ENCODE results near the gene UNCX.
"Not testable (repeated sequence)": the region's sequence is repeated elsewhere in the genome, so short reads cannot be mapped to it uniquely, and the experiment has no call there.

UNCX gene

GRCh38 chr7:1268076-1268815 lies 35.6 kb downstream of the UNCX start:
- TF ChIP-seq CTCF (conservative IDR thresholded peaks at IDR 0.05): no peak
- H3K27ac ChIP-seq: no peak overlapping the region

- no peak overlapping the region for H3K27ac ChIP-seq
- TF ChIP-seq CTCF (conservative IDR thresholded peaks at IDR 0.05): no peak
Measured at GRCh38 chr7:1268866-1269265, 36.2 kb downstream of the UNCX start.

- TF ChIP-seq CTCF (conservative IDR thresholded peaks at IDR 0.05): no peak
- no peak overlapping the region for H3K27ac ChIP-seq
Measured at GRCh38 chr7:1269336-1269890, 36.7 kb downstream of the UNCX start.

- no peak for TF ChIP-seq CTCF (conservative IDR thresholded peaks at IDR 0.05)
- H3K27ac ChIP-seq: no peak overlapping the region
Measured at GRCh38 chr7:1270181-1270580, 37.5 kb downstream of the UNCX start.

- TF ChIP-seq CTCF (conservative IDR thresholded peaks at IDR 0.05): no peak
- H3K27ac ChIP-seq: no peak overlapping the region
Measured at GRCh38 chr7:1271046-1271445, 38.4 kb downstream of the UNCX start.

- TF ChIP-seq CTCF (conservative IDR thresholded peaks at IDR 0.05): no peak
- H3K27ac ChIP-seq: no peak overlapping the region
Measured at GRCh38 chr7:1271656-1272055, 39.0 kb downstream of the UNCX start.

GRCh38 chr7:1272136-1272535 lies 39.5 kb downstream of the UNCX start:
- not testable (repeated sequence) for H3K27ac ChIP-seq

All from VCaP (cell line).